HG03469 (cell line): Measurements from ENCODE around the gene KYNU.
"Not testable (repeated sequence)": the region's sequence is repeated elsewhere in the genome, so short reads cannot be mapped to it uniquely, and the experiment has no call there.

Source experiments
- ATAC-seq: cut with Tn5 transposase; IDR thresholded peaks from one replicate; pipeline ENCODE4 v1.9.1; 2021; ENCODE audit warnings: mild to moderate bottlenecking, moderate library complexity, moderate number of reproducible peaks; ENCODE audit not compliant: unreplicated experiment

The KYNU gene

GRCh38 chr2:142870526-142870925 is 6.9 kb upstream of the KYNU start:
- ATAC-seq: no peak

DNA sequence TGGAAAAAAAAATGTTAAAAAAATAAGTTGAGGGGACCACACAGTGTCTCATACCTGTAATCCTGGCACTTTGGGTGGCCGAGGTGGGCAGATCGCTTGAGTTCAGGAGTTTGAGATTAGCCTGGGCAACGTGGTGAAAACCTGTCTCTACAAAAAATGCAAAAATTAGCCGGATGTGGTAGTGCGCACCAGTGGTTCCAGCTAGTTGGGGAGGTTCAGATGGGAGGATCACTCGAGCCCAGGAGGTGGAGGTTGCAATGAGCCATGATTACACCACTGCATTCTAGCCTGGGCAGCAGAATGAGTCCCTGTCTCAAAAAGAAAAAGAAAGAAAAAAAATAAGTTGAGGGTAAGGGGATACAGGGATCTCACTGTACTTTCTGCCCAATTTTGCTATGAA is 6.1 kb upstream of the KYNU start:
- no peak for ATAC-seq

GRCh38 chr2:142872882-142873724 is 4.4 kb upstream of the KYNU start:
- ATAC-seq: no peak

GRCh38 chr2:142873831-142874287 is 3.6 kb upstream of the KYNU start:
- ATAC-seq: no peak

GRCh38 chr2:142874293-142874814 is 3.1 kb upstream of the KYNU start:
- ATAC-seq: no peak

DNA sequence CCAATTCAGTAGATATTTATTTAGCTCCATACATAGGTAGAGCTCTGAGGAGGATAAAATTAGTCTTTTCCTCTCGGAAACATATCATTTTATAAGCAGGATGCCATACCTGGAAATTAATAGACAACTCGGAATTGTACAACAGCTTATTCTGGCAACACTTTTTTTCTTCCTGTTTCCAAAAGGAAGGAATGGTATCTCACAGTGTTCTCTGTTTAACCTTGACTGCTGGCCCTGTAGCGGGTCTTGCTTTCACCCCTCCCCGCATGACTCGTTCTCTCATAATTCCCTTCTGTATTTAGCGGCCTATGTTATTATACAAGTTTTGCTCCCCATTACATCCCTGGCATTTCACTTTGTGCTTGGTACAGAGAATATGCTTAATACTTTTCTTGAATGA is 2.5 kb upstream of the KYNU start:
- ATAC-seq: no peak

- no peak for ATAC-seq
Observed at GRCh38 chr2:142875652-142876051, 1.8 kb upstream of the KYNU start.

DNA sequence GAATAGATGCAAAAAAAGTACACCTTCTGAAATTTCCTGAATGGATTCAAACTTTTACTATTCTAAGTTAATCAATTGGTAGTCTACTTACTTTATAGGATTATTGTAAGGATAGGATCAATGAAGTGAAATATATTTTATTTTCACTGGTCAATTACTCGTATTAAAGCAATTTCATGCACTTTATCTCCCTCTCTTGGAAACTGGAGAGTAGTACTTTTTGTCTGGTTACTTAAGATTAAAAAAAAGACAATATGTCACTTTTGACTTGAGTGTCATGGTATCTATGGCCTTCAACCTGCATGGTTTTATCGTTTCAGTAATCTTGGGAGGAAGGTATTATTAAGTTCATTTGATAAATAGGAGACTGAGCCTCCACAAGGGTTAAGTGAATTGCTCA is 1.0 kb upstream of the KYNU start:
- ATAC-seq: no peak

- no peak for ATAC-seq
Observed at GRCh38 chr2:142878031-142878678, 691 bp downstream of the KYNU start.

- ATAC-seq: no peak
Observed at GRCh38 chr2:142879151-142879550, 1.7 kb downstream of the KYNU start.

DNA sequence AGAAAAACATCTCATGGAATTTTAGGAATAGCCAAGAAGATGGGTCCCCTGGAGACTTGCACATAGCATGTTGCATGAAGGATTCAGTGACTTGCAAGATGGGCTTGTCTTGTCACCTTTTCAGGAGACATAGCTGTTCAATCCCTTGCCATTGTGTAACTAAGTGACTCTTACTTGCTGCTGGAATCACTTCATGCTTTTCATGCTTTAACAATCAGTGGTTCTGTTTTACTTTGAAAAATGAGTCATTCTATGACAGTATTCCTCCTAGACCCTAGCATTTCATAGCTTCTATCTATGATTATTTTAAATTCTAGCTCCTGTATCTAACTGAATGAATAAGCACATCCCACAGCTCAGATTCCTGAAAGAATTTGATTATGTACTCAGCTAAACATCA is 2.8 kb downstream of the KYNU start:
- no peak for ATAC-seq

GRCh38 chr2:142881619-142882018 is 4.2 kb downstream of the KYNU start:
- no peak for ATAC-seq

GRCh38 chr2:142882500-142882899 is 5.0 kb downstream of the KYNU start:
- not testable (repeated sequence) for ATAC-seq

DNA sequence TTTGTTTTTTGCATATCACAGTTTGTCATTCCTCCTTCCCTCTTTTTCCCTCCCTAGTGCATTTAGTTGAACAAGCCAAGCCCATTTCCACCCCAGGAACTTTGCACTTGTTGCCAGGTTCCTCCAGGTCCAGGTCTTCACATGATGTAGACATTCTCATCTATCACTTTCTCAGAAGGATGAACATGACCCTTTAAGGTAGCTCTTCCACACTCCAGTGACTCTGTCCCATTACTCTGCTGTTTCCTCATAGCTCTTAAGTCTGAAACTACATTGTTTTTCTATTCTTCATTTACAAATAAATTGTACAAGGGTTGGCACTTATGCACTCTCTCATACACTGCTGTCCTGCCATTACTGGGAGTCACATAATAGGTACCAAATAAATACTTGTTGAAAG is 6.1 kb downstream of the KYNU start:
- peak; percentile 33 for ATAC-seq

GRCh38 chr2:142885543-142885942 is 8.1 kb downstream of the KYNU start:
- no peak for ATAC-seq

DNA sequence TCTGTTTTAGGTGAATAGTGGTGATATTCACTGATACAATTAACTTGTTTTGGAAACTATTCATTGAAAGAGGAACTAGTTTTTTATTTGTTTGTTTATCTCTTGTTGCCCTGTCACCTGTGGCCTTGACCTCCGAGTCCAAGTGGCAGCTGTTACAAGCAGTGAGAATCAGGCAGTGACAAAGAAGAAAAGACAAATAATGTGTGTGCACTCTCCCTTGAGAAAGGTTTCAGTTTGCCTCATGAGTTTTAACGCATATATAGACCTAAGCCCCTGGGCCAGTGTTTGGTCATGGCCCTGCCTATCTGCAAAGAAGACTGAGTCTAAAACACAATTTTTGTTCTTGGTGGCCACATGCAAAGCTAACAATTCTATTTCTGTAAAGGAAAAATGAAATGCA is 15.3 kb downstream of the KYNU start:
- peak; percentile 98 for ATAC-seq

DNA sequence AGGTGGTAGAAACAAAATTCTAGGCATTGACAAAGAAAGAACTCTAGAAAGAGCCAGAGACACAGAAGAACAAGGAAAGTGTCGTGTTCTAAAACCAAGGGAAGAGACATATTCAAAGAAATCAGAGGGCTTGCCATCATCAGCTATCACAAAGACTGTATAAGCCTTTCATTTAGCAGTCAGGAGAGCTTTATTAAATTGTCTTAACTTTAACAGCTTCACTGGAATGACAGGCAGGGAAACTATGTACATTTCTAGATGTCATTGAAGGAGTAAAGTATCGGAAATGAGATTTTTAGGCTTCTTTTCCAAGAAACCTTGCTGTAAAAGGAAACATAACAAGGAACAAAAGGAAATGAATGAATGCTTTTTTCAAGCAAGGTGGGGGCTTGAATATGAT is 15.8 kb downstream of the KYNU start:
- no peak for ATAC-seq

DNA sequence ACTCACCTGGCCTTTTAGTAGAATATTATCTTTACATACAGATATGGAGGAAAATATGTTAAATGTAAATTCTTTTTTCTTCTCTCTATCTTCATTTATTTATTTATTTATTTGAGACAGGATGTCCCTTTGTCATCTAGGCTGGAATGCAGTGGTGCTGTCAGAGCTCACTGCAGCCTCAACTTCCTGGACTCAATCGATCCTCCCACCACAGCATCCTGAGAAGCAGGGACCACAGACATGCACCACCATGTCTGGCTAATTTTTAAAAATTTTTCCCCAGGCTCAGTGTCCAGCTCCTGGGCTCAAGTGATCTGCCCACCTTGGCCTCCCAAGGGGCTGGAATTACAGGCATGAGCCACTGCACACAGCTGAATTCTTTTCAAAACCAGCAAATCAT is 20.3 kb downstream of the KYNU start:
- no peak for ATAC-seq

- not testable (repeated sequence) for ATAC-seq
Observed at GRCh38 chr2:142900327-142900726, 22.9 kb downstream of the KYNU start.

DNA sequence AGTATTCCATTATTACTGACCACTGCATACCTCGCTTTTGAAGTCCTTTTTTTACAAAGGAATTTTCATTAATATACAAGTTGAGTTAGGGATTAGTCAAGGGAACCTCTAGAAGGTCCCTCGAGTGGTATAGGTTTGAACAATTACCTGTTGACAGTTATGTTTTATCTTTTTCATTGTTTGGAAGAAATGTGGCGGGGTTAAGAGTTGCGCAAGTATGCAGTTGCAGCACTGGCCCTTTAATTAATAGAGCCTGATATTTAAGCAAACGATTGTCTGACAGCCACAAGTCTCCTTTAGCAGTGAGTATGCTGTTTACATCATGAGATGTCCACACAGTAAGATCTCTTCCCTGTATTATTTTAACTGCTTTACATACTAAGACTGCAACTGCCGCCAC is 24.3 kb downstream of the KYNU start:
- no peak for ATAC-seq

GRCh38 chr2:142903726-142904125 is 26.3 kb downstream of the KYNU start:
- ATAC-seq: not testable (repeated sequence)

DNA sequence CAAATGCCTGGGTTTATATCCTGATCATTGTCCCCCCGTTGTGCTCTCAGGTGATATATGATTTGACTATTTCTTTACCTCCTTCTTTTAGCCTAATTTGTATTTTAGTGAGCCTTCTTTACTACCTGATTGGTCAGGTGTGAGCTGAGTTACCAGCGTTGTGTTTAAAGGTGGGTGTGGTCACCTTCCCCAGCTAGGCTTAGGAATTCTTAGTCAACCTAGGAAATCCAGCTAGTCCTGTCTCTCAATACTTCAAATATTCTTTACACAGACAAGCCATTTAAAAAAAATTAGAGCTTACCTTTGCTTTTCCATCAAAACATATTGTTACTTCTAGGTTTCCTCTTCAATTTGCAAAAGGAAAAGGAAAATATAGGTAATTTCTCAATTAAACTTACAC is 30.2 kb downstream of the KYNU start:
- ATAC-seq: no peak
